AML-193 (cell line): ENCODE results near the gene BSX.

ENCODE experiments used
- DNase-seq, 2 experiments: peaks; one replicate each; lab custom pipeline; 2025; lab: John Stamatoyannopoulos, UW

The BSX gene

DNA sequence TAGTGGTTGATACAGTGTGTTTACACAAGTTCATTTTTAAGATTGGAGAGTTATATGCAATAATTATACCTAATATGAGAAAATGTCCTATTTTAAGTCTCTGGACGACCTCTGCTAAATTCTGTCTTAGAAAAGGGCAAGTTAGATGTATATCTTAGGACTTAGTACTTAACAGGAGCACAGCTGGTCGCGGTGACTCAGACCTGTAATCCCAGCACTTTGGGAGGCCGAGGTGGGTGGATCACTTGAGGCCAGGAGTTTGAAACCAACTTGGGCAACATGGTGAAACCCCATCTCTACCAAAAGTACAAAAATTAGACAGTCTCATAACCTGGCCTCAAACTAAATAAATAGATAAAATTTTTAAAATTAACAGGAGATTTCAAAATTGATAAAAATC is 27.2 kb downstream of the BSX start:
- no peak for DNase-seq

DNA sequence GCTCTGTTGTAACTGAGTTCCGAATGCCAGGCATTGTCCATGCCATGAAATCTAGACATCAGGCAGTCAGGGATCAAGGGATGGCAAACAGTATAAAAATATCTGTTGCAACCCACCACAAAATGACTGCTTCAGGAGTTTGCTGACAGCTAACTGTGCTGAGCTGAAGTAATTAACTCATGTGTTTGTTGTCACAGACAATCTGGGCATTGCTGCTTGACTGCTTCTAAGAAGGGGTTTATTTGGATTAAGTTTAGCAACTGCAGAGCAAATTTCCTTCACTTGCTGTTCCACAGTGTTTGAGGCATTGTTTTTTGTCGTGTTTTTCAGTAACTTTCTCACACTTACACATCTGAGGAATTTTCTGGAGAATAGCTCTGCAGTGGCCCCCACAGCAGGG is 30.4 kb downstream of the BSX start:
- DNase-seq, result no peak

DNA sequence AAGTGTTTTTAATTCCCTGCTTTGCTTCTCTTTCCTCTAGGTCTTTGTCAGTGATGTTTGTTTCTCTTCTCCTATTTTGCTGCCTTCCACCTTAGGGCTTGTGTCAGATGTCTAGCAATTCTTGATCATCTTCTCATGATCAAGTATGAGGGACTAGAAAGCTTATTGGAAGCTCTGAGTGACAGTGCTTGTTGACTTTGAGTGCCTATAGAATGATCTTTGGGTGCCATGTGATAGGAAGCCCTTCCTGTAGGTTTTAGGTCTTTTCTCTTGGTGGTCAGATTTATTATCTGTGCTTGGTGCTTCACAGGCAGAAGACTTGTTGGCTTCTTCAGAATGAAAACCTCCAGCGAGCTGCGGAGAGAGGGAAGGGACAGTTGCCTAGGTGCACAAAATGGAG is 43.1 kb downstream of the BSX start:
- no peak for DNase-seq

DNA sequence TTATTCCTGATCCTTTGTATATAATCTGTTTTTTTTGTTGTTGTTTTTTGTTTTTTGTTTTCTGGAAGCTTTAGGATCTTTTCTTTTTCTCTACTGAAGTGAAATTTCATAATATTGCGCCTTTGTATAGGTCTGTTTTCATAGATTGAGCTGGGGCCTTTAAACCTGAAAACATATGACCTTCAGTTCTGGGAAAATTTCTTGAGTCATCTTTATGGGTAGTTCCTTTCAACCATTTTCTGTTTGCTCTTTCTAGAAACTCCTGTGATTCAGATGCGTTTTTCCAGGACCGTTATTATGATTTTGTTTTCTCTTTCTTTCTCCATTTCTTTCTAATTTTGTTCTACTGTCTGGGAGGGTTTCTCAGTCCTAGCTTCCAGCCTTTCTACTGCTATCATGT is 43.7 kb downstream of the BSX start:
- DNase-seq, result no peak

DNA sequence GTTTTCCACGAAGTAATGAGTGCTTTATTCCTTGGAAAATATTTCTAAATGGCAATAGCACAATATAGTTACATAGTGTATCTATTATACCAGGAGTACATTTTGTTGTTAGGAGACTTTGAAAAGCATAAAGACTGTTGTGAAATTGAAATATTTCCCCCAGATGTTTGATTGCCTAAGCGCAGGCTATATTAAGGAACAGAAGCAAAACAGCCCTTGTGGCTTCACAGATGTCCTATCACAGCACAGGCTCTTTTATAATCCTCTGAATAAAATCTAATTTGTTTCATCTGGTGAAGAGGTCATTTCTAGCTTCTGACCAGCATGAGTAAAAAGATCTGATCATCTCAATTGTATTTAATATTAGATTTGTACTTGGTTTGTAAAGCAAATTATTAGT is 48.2 kb downstream of the BSX start:
- peak; percentile 42 to 46 for DNase-seq

DNA sequence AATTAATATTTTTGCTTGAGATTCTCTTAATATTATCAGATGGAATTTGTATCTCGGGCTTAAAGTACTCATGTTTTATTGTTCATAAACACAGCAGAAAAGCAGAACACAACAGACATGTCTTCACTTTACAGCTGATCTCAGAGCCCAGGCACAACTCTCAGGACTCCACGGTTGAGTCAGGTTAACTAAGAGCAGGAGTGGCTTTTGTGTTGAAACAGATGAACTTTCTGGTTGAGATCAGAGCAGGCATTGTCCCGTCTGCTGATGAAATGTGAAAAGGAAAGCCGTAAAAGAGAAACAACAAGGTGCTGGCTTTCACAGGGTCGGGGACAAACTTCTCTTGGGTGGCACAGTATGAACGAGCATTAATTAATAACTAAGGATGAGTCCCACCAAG is 50.1 kb downstream of the BSX start:
- no peak for DNase-seq
